ENCODE measurements around the gene PLXNA2.

Gene PLXNA2

GRCh38 chr1:208272713-208273112 lies 28.5 kb upstream of the PLXNA2 start:
- ATAC-seq (no peak), DNase-seq (ENCODE audit: low spot score in 2 of 2) (no peak)
- Mint-ChIP-seq H3K36me3 (no peaks in the 10 kb centered on the region), H3K27ac (no peak overlapping the region), H3K4me3 (no peak overlapping the region), H3K9me3 (no peaks in the 10 kb centered on the region), H3K4me1 (no peaks in the 10 kb centered on the region)

GRCh38 chr1:208272311-208272710 lies 28.1 kb upstream of the PLXNA2 start:
- Mint-ChIP-seq H3K36me3 (no peaks in the 10 kb centered on the region), H3K4me3 (no peak overlapping the region), H3K9me3 (no peaks in the 10 kb centered on the region), H3K27ac (no peak overlapping the region), H3K4me1 (no peaks in the 10 kb centered on the region)
- DNase-seq (ENCODE audit: low spot score in 2 of 2) (no peak), ATAC-seq (no peak)

- Mint-ChIP-seq H3K36me3 (no peaks in the 10 kb centered on the region), H3K27ac (no peak overlapping the region), H3K9me3 (no peaks in the 10 kb centered on the region), H3K4me3 (no peak overlapping the region), H3K4me1 (no peaks in the 10 kb centered on the region)
- ATAC-seq = no peak
- DNase-seq (ENCODE audit: low spot score in 2 of 2) = no peak
Measured at GRCh38 chr1:208271236-208271635, 27.1 kb upstream of the PLXNA2 start.

GRCh38 chr1:208270651-208271141 lies 26.5 kb upstream of the PLXNA2 start:
- no peaks in the 10 kb centered on the region for H3K36me3 Mint-ChIP-seq
- no peaks in the 10 kb centered on the region for H3K4me1 Mint-ChIP-seq
- no peak for ATAC-seq
- H3K4me3 Mint-ChIP-seq = no peak overlapping the region
- H3K9me3 Mint-ChIP-seq = no peaks in the 10 kb centered on the region
- DNase-seq (ENCODE audit: low spot score in 2 of 2) = no peak
- no peak overlapping the region for H3K27ac Mint-ChIP-seq

- ATAC-seq (no peak), DNase-seq (ENCODE audit: low spot score in 2 of 2) (no peak)
- Mint-ChIP-seq H3K9me3 (no peaks in the 10 kb centered on the region), H3K27ac (no peak overlapping the region), H3K36me3 (no peaks in the 10 kb centered on the region), H3K4me3 (no peak overlapping the region), H3K4me1 (no peaks in the 10 kb centered on the region)
Measured at GRCh38 chr1:208269338-208269666, 25.1 kb upstream of the PLXNA2 start.

GRCh38 chr1:208268541-208269337 lies 24.6 kb upstream of the PLXNA2 start:
- H3K4me3 Mint-ChIP-seq = no peak overlapping the region
- no peaks in the 10 kb centered on the region for H3K36me3 Mint-ChIP-seq
- DNase-seq (ENCODE audit: low spot score in 2 of 2) (no peak), ATAC-seq (no peak)
- no peak overlapping the region for H3K27ac Mint-ChIP-seq
- H3K4me1 Mint-ChIP-seq = no peaks in the 10 kb centered on the region
- H3K9me3 Mint-ChIP-seq = no peaks in the 10 kb centered on the region

GRCh38 chr1:208265525-208265924 lies 21.3 kb upstream of the PLXNA2 start:
- DNase-seq (ENCODE audit: low spot score in 2 of 2) = no peak
- ATAC-seq = no peak
- H3K9me3 Mint-ChIP-seq = no peaks in the 10 kb centered on the region
- no peaks in the 10 kb centered on the region for H3K36me3 Mint-ChIP-seq
- H3K4me3 Mint-ChIP-seq = no peak overlapping the region
- H3K4me1 Mint-ChIP-seq = no peaks in the 10 kb centered on the region
- no peak overlapping the region for H3K27ac Mint-ChIP-seq

- no peak overlapping the region for H3K4me3 Mint-ChIP-seq
- H3K36me3 Mint-ChIP-seq = no peaks in the 10 kb centered on the region
- DNase-seq (ENCODE audit: low spot score in 2 of 2) (no peak), ATAC-seq (no peak)
- H3K4me1 Mint-ChIP-seq = no peaks in the 10 kb centered on the region
- no peaks in the 10 kb centered on the region for H3K9me3 Mint-ChIP-seq
- H3K27ac Mint-ChIP-seq = no peak overlapping the region
Measured at GRCh38 chr1:208265122-208265469, 20.9 kb upstream of the PLXNA2 start.

- Mint-ChIP-seq H3K9me3 (no peaks in the 10 kb centered on the region), H3K4me1 (no peaks in the 10 kb centered on the region), H3K27ac (no peak overlapping the region), H3K4me3 (no peak overlapping the region), H3K36me3 (no peaks in the 10 kb centered on the region)
- ATAC-seq (no peak), DNase-seq (ENCODE audit: low spot score in 2 of 2) (no peak)
Measured at GRCh38 chr1:208264469-208265121, 20.4 kb upstream of the PLXNA2 start.

- Mint-ChIP-seq H3K4me1 (no peaks in the 10 kb centered on the region), H3K9me3 (no peaks in the 10 kb centered on the region), H3K4me3 (no peak overlapping the region), H3K27ac (no peak overlapping the region), H3K36me3 (no peaks in the 10 kb centered on the region)
- ATAC-seq (no peak), DNase-seq (ENCODE audit: low spot score in 2 of 2) (no peak)
Measured at GRCh38 chr1:208261874-208262273, 17.7 kb upstream of the PLXNA2 start.

- H3K9me3 Mint-ChIP-seq = no peaks in the 10 kb centered on the region
- ATAC-seq = no peak
- H3K36me3 Mint-ChIP-seq = no peaks in the 10 kb centered on the region
- no peaks in the 10 kb centered on the region for H3K4me1 Mint-ChIP-seq
- H3K4me3 Mint-ChIP-seq = no peak overlapping the region
- no peak overlapping the region for H3K27ac Mint-ChIP-seq
- no peak for DNase-seq (ENCODE audit: low spot score in 2 of 2)
Measured at GRCh38 chr1:208258277-208258676, 14.1 kb upstream of the PLXNA2 start.

- Mint-ChIP-seq H3K4me1 (no peaks in the 10 kb centered on the region), H3K9me3 (no peaks in the 10 kb centered on the region), H3K36me3 (no peaks in the 10 kb centered on the region), H3K4me3 (no peak overlapping the region), H3K27ac (no peak overlapping the region)
- no peak for ATAC-seq
- no peak for DNase-seq (ENCODE audit: low spot score in 2 of 2)
Measured at GRCh38 chr1:208257351-208257750, 13.2 kb upstream of the PLXNA2 start.

GRCh38 chr1:208256556-208256955 lies 12.4 kb upstream of the PLXNA2 start:
- ATAC-seq (no peak), DNase-seq (ENCODE audit: low spot score in 2 of 2) (no peak)
- Mint-ChIP-seq H3K4me1 (no peaks in the 10 kb centered on the region), H3K9me3 (no peaks in the 10 kb centered on the region), H3K27ac (no peak overlapping the region), H3K36me3 (no peaks in the 10 kb centered on the region), H3K4me3 (no peak overlapping the region)

GRCh38 chr1:208256091-208256490 lies 11.9 kb upstream of the PLXNA2 start:
- no peak for DNase-seq (ENCODE audit: low spot score in 2 of 2)
- H3K36me3 Mint-ChIP-seq = no peaks in the 10 kb centered on the region
- no peak for ATAC-seq
- H3K9me3 Mint-ChIP-seq = no peaks in the 10 kb centered on the region
- H3K27ac Mint-ChIP-seq = no peak overlapping the region
- H3K4me1 Mint-ChIP-seq = no peaks in the 10 kb centered on the region
- H3K4me3 Mint-ChIP-seq = no peak overlapping the region

- Mint-ChIP-seq H3K36me3 (no peaks in the 10 kb centered on the region), H3K9me3 (no peaks in the 10 kb centered on the region), H3K27ac (no peak overlapping the region), H3K4me3 (no peak overlapping the region), H3K4me1 (no peaks in the 10 kb centered on the region)
- ATAC-seq = no peak
- no peak for DNase-seq (ENCODE audit: low spot score in 2 of 2)
Measured at GRCh38 chr1:208254862-208255261, 10.7 kb upstream of the PLXNA2 start.

- H3K36me3 Mint-ChIP-seq = no peaks in the 10 kb centered on the region
- H3K9me3 Mint-ChIP-seq = no peaks in the 10 kb centered on the region
- no peak for DNase-seq (ENCODE audit: low spot score in 2 of 2)
- H3K4me3 Mint-ChIP-seq = no peak overlapping the region
- H3K4me1 Mint-ChIP-seq = no peaks in the 10 kb centered on the region
- no peak overlapping the region for H3K27ac Mint-ChIP-seq
- no peak for ATAC-seq
Measured at GRCh38 chr1:208254376-208254775, 10.2 kb upstream of the PLXNA2 start.

Data from stimulated activated effector memory CD8-positive, alpha-beta T cell treated with anti-CD3 and anti-CD28 coated beads, Interleukin-12 subunit alpha, Interleukin-12 subunit beta, amount 100 ng/mL, for 72 hours (primary cell).